Sigmoid colon (tissue), 4 donors: ENCODE data around the gene DPF1.

ENCODE experiments used
- POLR2AphosphoS5 ChIP-seq, 4 donors: sonication (generic); formaldehyde crosslinking; IDR thresholded peaks; one replicate each; pipeline ENCODE4 v1.6.1; 2017; ENCODE audit warnings: antibody characterized with exemption in 4 of 4
- TF ChIP-seq, protein P1 (sequence below), 4 experiments: fragments of 450-650 bp in 3 of 4; fragments of 200-600 bp in 1 of 4; IDR thresholded peaks; one replicate each; pipeline ENCODE4 v1.5.1; 2016 to 2019; ENCODE audit warnings: antibody characterized with exemption in 4 of 4, mild to moderate bottlenecking in 3 of 4, moderate library complexity in 2 of 4

DNA sequence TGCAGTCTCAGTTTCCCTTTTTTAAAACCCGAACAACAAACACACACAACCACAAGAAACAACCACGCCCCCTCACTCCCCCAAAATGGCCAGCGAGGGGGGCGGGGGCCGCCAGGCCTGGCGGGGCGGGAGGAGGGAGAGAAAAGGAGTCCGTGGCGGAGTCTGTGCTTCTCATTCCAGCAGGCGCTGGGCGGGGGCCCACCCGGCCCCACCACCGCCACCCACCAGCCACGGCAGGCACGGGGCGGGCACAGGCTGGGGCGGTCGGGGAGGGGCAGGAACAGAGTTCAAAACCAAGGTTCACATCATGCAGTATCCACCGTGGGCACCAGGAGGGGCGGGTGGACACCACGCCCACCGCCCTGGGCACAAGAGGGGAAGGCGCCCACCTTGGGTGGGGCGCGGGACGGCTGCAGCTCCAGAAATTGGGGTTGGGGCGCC, 12.9 kb downstream of the DPF1 start:
- no peak for TF ChIP-seq POLR2AphosphoS5 (IDR thresholded peaks at IDR 0.05)
- TF ChIP-seq, protein P1, sequence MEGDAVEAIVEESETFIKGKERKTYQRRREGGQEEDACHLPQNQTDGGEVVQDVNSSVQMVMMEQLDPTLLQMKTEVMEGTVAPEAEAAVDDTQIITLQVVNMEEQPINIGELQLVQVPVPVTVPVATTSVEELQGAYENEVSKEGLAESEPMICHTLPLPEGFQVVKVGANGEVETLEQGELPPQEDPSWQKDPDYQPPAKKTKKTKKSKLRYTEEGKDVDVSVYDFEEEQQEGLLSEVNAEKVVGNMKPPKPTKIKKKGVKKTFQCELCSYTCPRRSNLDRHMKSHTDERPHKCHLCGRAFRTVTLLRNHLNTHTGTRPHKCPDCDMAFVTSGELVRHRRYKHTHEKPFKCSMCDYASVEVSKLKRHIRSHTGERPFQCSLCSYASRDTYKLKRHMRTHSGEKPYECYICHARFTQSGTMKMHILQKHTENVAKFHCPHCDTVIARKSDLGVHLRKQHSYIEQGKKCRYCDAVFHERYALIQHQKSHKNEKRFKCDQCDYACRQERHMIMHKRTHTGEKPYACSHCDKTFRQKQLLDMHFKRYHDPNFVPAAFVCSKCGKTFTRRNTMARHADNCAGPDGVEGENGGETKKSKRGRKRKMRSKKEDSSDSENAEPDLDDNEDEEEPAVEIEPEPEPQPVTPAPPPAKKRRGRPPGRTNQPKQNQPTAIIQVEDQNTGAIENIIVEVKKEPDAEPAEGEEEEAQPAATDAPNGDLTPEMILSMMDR (IDR thresholded peaks at IDR 0.05): no peak
